Retinal pigment epithelial cell (primary cell): Measurements from ENCODE around the gene TRMU.

Source experiments
- DNase-seq: peaks from one replicate; pipeline ENCODE4 v3.0.0-alpha.2; 2010; ENCODE audit warnings: low read depth
- H3K4me3 ChIP-seq: 2 replicates; pipeline ENCODE4 v1.5.1; 2011; ENCODE audit warnings: mild to moderate bottlenecking, low read length, control low read depth, moderate library complexity
- TF ChIP-seq, protein P1 (sequence below): conservative IDR thresholded peaks from 2 replicates; pipeline ENCODE4 v1.5.1; 2011; ENCODE audit warnings: low read depth, low read length, control low read depth, inconsistent platforms

Gene TRMU

GRCh38 chr22:46368422-46368821, 32.9 kb downstream of the TRMU start:
- TF ChIP-seq, protein P1, sequence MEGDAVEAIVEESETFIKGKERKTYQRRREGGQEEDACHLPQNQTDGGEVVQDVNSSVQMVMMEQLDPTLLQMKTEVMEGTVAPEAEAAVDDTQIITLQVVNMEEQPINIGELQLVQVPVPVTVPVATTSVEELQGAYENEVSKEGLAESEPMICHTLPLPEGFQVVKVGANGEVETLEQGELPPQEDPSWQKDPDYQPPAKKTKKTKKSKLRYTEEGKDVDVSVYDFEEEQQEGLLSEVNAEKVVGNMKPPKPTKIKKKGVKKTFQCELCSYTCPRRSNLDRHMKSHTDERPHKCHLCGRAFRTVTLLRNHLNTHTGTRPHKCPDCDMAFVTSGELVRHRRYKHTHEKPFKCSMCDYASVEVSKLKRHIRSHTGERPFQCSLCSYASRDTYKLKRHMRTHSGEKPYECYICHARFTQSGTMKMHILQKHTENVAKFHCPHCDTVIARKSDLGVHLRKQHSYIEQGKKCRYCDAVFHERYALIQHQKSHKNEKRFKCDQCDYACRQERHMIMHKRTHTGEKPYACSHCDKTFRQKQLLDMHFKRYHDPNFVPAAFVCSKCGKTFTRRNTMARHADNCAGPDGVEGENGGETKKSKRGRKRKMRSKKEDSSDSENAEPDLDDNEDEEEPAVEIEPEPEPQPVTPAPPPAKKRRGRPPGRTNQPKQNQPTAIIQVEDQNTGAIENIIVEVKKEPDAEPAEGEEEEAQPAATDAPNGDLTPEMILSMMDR = no peak
- H3K4me3 ChIP-seq = no peak overlapping the region
- no peak for DNase-seq

DNA sequence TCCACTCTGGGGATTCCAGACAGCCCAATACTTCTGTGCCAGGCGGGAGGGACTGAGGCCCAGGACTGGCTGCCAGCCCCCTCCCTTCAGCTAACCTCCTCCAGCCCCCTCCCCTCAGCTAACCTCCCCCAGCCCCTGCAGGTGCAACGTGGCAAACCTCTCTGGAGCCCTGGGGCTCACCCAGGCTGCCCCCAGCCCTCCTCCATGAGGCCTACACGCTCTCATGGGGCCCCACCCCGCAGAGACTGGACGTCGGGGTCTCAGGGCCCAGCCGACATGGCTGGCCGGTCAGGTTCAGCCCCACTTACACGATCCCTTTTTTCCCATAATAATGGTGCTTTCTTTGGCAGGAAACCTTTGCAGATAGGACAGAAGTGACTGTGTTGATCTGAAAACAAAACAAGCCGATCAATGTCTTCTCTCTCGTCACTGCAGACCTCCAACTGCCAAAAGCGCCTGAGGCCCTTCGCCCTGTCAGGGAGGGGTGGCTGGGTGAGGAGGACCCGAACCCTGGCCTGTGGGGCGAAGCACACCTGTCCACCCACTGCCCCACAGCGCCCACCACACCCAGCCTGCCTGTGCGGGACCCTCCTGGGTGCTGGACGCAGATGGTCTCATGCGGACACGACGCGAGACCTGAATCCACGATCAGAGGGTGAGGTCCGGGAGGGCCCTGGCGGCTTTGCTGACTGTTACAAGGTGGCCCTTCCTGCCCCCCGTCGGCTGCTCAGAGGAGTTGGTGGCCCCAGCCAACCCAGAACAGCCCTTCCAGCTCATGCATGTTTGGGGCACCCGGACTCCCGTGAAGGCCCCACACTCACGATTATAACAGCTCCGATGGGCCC, 33.6 kb downstream of the TRMU start:
- DNase-seq = no peak
- TF ChIP-seq, protein P1 = no peak
- no peak overlapping the region for H3K4me3 ChIP-seq

DNA sequence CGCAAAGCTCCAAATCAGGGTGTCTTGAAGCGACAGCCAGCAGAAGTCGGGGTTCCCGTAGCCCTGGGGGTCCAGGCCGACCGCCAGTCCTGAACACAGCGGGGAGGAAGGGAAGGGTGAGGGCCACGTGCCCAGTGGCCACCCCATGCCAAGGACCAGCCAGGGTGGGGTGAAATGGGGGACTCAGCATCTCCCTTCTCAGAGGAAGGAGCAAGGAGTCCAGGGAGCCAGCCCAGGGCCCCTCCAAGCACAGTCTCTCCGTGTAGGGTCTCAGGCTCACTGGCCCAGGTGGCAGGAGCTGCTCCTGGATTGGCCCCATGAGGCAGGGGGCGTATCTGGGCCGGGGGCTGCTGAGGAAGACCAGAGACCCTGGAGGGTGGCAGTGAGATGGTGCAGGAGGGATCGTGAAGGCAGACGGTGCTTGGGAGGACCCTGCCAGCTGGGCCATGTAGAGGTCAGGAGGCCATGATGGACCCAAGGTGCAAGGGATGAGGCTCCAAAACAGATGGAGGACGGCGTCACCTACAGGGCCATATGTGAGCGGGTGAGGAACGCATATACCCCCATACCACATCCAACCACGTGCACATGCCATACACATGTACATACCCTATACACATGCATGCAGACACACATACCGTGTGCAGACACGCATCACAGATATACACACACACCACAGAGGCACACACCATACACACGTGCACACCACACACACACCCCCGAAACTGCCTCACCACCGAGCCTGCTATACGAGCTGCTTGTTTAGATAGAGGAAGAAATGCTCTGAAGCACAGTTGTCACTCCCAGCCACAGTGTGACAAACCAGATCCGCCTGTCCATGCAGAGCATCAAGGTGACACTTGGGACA, 34.4 kb downstream of the TRMU start:
- no peak for DNase-seq
- H3K4me3 ChIP-seq = no peak overlapping the region
- TF ChIP-seq, protein P1 = no peak

- no peak overlapping the region for H3K4me3 ChIP-seq
- TF ChIP-seq, protein P1 = no peak
- no peak for DNase-seq
Observed at GRCh38 chr22:46370584-46371291, 35.2 kb downstream of the TRMU start.

- no peak overlapping the region for H3K4me3 ChIP-seq
- TF ChIP-seq, protein P1 = no peak
- no peak for DNase-seq
Observed at GRCh38 chr22:46371623-46372226, 36.2 kb downstream of the TRMU start.

GRCh38 chr22:46372686-46373085, 37.2 kb downstream of the TRMU start:
- H3K4me3 ChIP-seq = no peak overlapping the region
- no peak for DNase-seq
- TF ChIP-seq, protein P1 = no peak
